B cell (primary cell): ENCODE measurements around the gene EHF. TPM values are rescaled to one million over a fixed set of nuclear protein-coding genes. Genes with fewer than 3 reads are reported as not detected.

Experiments used
- ATAC-seq: fragments of 200-7000 bp; cut with Tn5 transposase; one replicate; pipeline ENCODE4 v1.10.0; 2021; ENCODE audit warnings: low read depth, mild to moderate bottlenecking, moderate number of reproducible peaks, moderate library complexity
- CTCF ChIA-PET: fragments of 350-600 bp; sonication (Branson Sonifier 250); formaldehyde crosslinking; loops from one replicate; lab custom pipeline; 2021; ENCODE audit warnings: antibody characterized with exemption, inconsistent platforms; lab: Charles Lee
- POLR2A ChIA-PET: fragments of 350-600 bp; sonication (Branson Sonifier 250); formaldehyde crosslinking; loops from one replicate; lab custom pipeline; 2021; ENCODE audit warnings: antibody characterized with exemption; lab: Charles Lee
- DNase-seq: peaks from one replicate; pipeline ENCODE4 v3.0.0; 2013
- H2AFZ ChIP-seq: 2 replicates; pipeline ENCODE4 v1.6.1; 2012; ENCODE audit warnings: mild to moderate bottlenecking, low read depth, low read length; ENCODE audit not compliant: insufficient read depth, poor library complexity, severe bottlenecking
- H3K27ac ChIP-seq, 2 donors: 1 replicate in 1 of 2; 2 replicates in 1 of 2; pipeline ENCODE4 v1.5.1; 2012 to 2013; ENCODE audit warnings: low read length in 2 of 2, mild to moderate bottlenecking in 2 of 2, moderate library complexity in 1 of 2
- H3K27me3 ChIP-seq, 4 experiments: fragments of 200-600 bp in 1 of 4; sonication (generic) in 1 of 4; replicated peaks in 1 of 4; 1 replicate in 2 of 4; 2 replicates in 2 of 4; pipeline versions ENCODE4 v1.6.1 to v1.7.0; 2013 to 2016; ENCODE audit warnings: low read length in 3 of 4, mild to moderate bottlenecking in 2 of 4, mixed read lengths in 1 of 4, moderate library complexity in 1 of 4; ENCODE audit not compliant: insufficient read depth in 4 of 4, control insufficient read depth in 3 of 4; ENCODE audit errors: control extremely low read depth in 1 of 4
- H3K36me3 ChIP-seq, 2 experiments: replicated peaks in 1 of 2; 1 replicate in 1 of 2; 2 replicates in 1 of 2; pipeline versions ENCODE4 v1.6.1 to v1.7.1; 2013; ENCODE audit warnings: low read length in 1 of 2; ENCODE audit not compliant: insufficient read depth in 2 of 2, control insufficient read depth in 1 of 2; ENCODE audit errors: control extremely low read depth in 1 of 2, extremely low read depth in 1 of 2
- H3K4me1 ChIP-seq, 2 donors: fragments of 200-600 bp in 1 of 2; sonication (generic) in 1 of 2; 1 replicate in 1 of 2; 2 replicates in 1 of 2; pipeline versions ENCODE4 v1.5.1 to v1.6.1; 2013 to 2017; ENCODE audit warnings: low read length in 2 of 2; ENCODE audit not compliant: control insufficient read depth in 2 of 2, insufficient read depth in 2 of 2
- H3K4me2 ChIP-seq: replicated peaks from 2 replicates; pipeline ENCODE3; 2012; ENCODE audit warnings: mild to moderate bottlenecking, low read depth, low read length; ENCODE audit not compliant: poor library complexity, severe bottlenecking
- H3K4me3 ChIP-seq, 5 experiments: fragments of 200-600 bp in 1 of 5; sonication (generic) in 1 of 5; 1 replicate in 3 of 5; 2 replicates in 2 of 5; pipeline versions ENCODE4 v1.5.1 to v1.7.0; 2011 to 2016; ENCODE audit warnings: low read length in 4 of 5, mild to moderate bottlenecking in 4 of 5, low read depth in 2 of 5, control low read depth in 1 of 5, moderate library complexity in 1 of 5; ENCODE audit not compliant: insufficient read depth in 1 of 5; ENCODE audit errors: control extremely low read depth in 1 of 5, extremely low read depth in 1 of 5
- H3K79me2 ChIP-seq: fragments of 200-600 bp; sonication (generic); one replicate; pipeline ENCODE4 v1.6.0; 2016; ENCODE audit warnings: low read length; ENCODE audit not compliant: control insufficient read depth, insufficient read depth
- H3K9ac ChIP-seq: fragments of 200-600 bp; sonication (generic); 2 replicates; pipeline ENCODE4 v1.6.1; 2017; ENCODE audit warnings: mild to moderate bottlenecking, low read length, moderate library complexity
- H3K9me3 ChIP-seq, 3 donors: one replicate each; pipeline versions ENCODE4 v1.6.1 to v1.7.1; 2013; ENCODE audit warnings: low read length in 2 of 3; ENCODE audit not compliant: control insufficient read depth in 2 of 3, insufficient read depth in 1 of 3; ENCODE audit errors: control extremely low read depth in 1 of 3
- H4K20me1 ChIP-seq: 2 replicates; pipeline ENCODE4 v1.6.0; 2012; ENCODE audit warnings: mild to moderate bottlenecking, low read length; ENCODE audit not compliant: insufficient read depth, control insufficient read depth, poor library complexity, severe bottlenecking
- H3K27ac Mint-ChIP-seq: one replicate; pipeline ENCODE4 v1.8.0; 2021; ENCODE audit warnings: mixed read lengths
- H3K27me3 Mint-ChIP-seq: one replicate; pipeline ENCODE4 v1.8.0; 2021; ENCODE audit warnings: mixed read lengths
- H3K4me1 Mint-ChIP-seq: one replicate; pipeline ENCODE4 v1.8.0; 2021; ENCODE audit warnings: mixed read lengths
- H3K4me3 Mint-ChIP-seq: one replicate; pipeline ENCODE4 v1.8.0; 2021; ENCODE audit warnings: mixed read lengths
- H3K9me3 Mint-ChIP-seq: one replicate; pipeline ENCODE4 v1.8.0; 2022; ENCODE audit warnings: mixed read lengths; ENCODE audit not compliant: insufficient read depth
- EZH2 ChIP-seq: IDR thresholded peaks from 2 replicates; pipeline ENCODE4 v1.6.1; 2012; ENCODE audit warnings: borderline replicate concordance, low read depth, mild to moderate bottlenecking, moderate library complexity, low read length; ENCODE audit not compliant: insufficient read depth, poor library complexity, severe bottlenecking
- WGBS: methylation state at CpG from one replicate; pipeline ENCODE4 v1.1.5; 2013; ENCODE audit warnings: missing lambda C conversion rate; ENCODE audit not compliant: insufficient coverage; 5-methylcytosine and 5-hydroxymethylcytosine counted together
- intact Hi-C: fragments of 100-400 bp; cut with micrococcal nuclease; formaldehyde crosslinking; loops from one replicate; pipeline ENCODE4 v1.10.0; 2022
- polyA plus RNA-seq: library from polyadenylated mRNA; depleted of rRNA; stranded (reverse); fragments of >200 nt; gene quantifications from 2 replicates; pipeline ENCODE4 v1.2.3, GENCODE V29; 2012
- total RNA-seq, 2 donors: library from RNA; stranded (reverse); fragments of 120-200 nt in 1 of 2; gene quantifications; 1 replicate in 1 of 2; 2 replicates in 1 of 2; pipeline versions ENCODE4 v1.2.3 to v1.2.4, GENCODE V29; 2013 to 2022
- TF ChIP-seq, protein P1 (sequence below): fragments of 200-600 bp; IDR thresholded peaks from one replicate; pipeline ENCODE4 v1.8.0; 2022; ENCODE audit warnings: antibody characterized with exemption, mild to moderate bottlenecking

Gene EHF
- total and polyA plus RNA-seq, 2 donors (not counting 1 experiment from before 2014, with no cell fraction given): not detected

DNA sequence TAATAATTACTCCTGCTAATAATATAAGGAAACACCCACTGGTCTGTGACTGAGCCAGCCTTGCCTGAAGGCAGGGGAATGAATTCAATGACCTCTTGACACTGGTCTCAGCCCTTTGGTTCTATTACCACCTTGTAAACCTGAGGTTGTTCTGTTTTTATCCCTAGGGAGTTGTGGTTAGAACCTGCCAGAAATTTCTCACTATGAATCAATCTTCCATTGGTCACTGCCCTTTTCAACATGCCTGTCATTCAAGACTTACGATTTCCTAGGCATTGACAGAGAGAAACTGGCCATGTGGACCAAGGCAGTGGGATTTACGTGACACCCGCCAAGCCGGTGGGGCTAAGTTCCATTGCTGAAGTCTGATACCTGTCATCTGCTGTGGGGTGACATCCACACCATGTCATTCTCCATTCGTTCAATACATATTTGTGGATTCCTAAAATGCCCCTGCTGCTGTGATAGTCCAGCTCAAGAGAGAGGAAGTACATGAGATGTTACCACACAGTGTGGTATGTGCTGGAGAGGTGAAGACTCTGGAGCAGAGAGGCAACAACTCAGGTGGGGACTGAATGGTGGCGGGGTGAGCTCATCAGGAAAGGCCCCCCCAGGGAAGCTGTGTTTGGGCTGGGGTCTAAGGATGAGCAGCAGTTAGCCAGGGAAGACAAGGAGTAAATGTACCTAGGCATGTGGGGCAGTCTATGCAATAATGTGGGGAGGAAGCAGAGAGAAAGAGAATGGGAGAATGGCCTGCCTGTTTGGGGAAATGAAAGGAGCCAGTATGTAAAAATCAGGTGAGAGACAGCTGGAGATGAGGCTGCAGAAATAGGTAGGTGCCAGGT lies 15.2 kb upstream of the EHF start:
- intact Hi-C loops: no loop called here
- Histone ChIP-seq H3K9ac (no peak overlapping the region), H3K36me3 (no peaks in the 10 kb centered on the region), H3K9me3 (no peaks in the 10 kb centered on the region), H3K4me3 (no peak overlapping the region), H3K27me3 (no peaks in the 10 kb centered on the region), H2AFZ (no peak overlapping the region), H4K20me1 (no peaks in the 10 kb centered on the region), H3K79me2 (no peaks in the 10 kb centered on the region), H3K4me1 (no peaks in the 10 kb centered on the region), H3K4me2 (no peak overlapping the region), H3K27ac (no peak overlapping the region)
- WGBS: 90% methylated on average over 6 of the region's 6 CpGs
- no peak overlapping the region for H3K27ac Mint-ChIP-seq
- POLR2A ChIA-PET: no interaction called here
- no peaks in the 10 kb centered on the region for H3K9me3 Mint-ChIP-seq
- H3K4me3 Mint-ChIP-seq: no peak overlapping the region
- H3K4me1 Mint-ChIP-seq: peaks cover 4% of the 10 kb centered on the region
- no peak for ATAC-seq
- DNase-seq: no peak
- TF ChIP-seq EZH2: no peak
- TF ChIP-seq, protein P1, sequence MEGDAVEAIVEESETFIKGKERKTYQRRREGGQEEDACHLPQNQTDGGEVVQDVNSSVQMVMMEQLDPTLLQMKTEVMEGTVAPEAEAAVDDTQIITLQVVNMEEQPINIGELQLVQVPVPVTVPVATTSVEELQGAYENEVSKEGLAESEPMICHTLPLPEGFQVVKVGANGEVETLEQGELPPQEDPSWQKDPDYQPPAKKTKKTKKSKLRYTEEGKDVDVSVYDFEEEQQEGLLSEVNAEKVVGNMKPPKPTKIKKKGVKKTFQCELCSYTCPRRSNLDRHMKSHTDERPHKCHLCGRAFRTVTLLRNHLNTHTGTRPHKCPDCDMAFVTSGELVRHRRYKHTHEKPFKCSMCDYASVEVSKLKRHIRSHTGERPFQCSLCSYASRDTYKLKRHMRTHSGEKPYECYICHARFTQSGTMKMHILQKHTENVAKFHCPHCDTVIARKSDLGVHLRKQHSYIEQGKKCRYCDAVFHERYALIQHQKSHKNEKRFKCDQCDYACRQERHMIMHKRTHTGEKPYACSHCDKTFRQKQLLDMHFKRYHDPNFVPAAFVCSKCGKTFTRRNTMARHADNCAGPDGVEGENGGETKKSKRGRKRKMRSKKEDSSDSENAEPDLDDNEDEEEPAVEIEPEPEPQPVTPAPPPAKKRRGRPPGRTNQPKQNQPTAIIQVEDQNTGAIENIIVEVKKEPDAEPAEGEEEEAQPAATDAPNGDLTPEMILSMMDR: no peak
- CTCF ChIA-PET: no interaction called here
- no peaks in the 10 kb centered on the region for H3K27me3 Mint-ChIP-seq

GRCh38 chr11:34606326-34607120 lies 14.4 kb upstream of the EHF start:
- Histone ChIP-seq H3K27me3 (no peaks in the 10 kb centered on the region), H3K27ac (no peak overlapping the region), H3K36me3 (no peaks in the 10 kb centered on the region), H4K20me1 (no peaks in the 10 kb centered on the region), H3K79me2 (no peaks in the 10 kb centered on the region), H2AFZ (no peak overlapping the region), H3K4me3 (no peak overlapping the region), H3K9ac (no peak overlapping the region), H3K9me3 (no peaks in the 10 kb centered on the region), H3K4me1 (no peaks in the 10 kb centered on the region), H3K4me2 (no peak overlapping the region)
- ChIA-PET POLR2A (no interaction called here), CTCF (no interaction called here)
- H3K27me3 Mint-ChIP-seq: no peaks in the 10 kb centered on the region
- H3K27ac Mint-ChIP-seq: no peak overlapping the region
- ATAC-seq (no peak), DNase-seq (no peak)
- H3K4me3 Mint-ChIP-seq: no peak overlapping the region
- WGBS: 90% methylated on average over 3 of the region's 4 CpGs
- TF ChIP-seq, protein P1: no peak
- no peak for TF ChIP-seq EZH2
- intact Hi-C loops: no loop called here
- H3K4me1 Mint-ChIP-seq: peaks cover 4% of the 10 kb centered on the region
- H3K9me3 Mint-ChIP-seq: no peaks in the 10 kb centered on the region
